Measurements from ENCODE around the gene ARL4C. TPM values are rescaled to one million over a fixed set of nuclear protein-coding genes. Genes with fewer than 3 reads are reported as not detected.

ARL4C gene
- total and polyA plus RNA-seq, 2 of the 8 experiments (the other 6 are each of a cell fraction or from before 2014, with no cell fraction given): 7.0 to 16.9 TPM

DNA sequence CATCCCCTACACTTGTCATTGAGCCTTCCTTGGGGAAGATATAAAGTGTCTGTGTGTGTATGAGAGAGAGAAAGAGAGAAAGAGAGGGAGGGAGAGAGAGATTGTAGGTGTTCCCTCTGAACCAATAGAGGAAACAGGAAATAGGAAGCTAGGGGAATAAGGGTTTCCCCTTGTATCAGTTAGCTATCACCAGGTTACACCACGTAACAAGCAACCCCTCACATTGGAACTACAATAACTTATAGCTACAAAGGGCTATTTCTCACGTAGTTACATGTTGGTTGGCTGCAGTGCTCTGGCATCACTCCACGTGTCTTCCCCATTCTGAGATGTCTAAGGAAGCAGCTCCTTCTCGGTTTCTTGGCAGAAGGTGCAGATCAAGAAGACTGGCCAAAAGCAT lies 41.0 kb upstream of the ARL4C start (continued):
- TF ChIP-seq, protein P1, sequence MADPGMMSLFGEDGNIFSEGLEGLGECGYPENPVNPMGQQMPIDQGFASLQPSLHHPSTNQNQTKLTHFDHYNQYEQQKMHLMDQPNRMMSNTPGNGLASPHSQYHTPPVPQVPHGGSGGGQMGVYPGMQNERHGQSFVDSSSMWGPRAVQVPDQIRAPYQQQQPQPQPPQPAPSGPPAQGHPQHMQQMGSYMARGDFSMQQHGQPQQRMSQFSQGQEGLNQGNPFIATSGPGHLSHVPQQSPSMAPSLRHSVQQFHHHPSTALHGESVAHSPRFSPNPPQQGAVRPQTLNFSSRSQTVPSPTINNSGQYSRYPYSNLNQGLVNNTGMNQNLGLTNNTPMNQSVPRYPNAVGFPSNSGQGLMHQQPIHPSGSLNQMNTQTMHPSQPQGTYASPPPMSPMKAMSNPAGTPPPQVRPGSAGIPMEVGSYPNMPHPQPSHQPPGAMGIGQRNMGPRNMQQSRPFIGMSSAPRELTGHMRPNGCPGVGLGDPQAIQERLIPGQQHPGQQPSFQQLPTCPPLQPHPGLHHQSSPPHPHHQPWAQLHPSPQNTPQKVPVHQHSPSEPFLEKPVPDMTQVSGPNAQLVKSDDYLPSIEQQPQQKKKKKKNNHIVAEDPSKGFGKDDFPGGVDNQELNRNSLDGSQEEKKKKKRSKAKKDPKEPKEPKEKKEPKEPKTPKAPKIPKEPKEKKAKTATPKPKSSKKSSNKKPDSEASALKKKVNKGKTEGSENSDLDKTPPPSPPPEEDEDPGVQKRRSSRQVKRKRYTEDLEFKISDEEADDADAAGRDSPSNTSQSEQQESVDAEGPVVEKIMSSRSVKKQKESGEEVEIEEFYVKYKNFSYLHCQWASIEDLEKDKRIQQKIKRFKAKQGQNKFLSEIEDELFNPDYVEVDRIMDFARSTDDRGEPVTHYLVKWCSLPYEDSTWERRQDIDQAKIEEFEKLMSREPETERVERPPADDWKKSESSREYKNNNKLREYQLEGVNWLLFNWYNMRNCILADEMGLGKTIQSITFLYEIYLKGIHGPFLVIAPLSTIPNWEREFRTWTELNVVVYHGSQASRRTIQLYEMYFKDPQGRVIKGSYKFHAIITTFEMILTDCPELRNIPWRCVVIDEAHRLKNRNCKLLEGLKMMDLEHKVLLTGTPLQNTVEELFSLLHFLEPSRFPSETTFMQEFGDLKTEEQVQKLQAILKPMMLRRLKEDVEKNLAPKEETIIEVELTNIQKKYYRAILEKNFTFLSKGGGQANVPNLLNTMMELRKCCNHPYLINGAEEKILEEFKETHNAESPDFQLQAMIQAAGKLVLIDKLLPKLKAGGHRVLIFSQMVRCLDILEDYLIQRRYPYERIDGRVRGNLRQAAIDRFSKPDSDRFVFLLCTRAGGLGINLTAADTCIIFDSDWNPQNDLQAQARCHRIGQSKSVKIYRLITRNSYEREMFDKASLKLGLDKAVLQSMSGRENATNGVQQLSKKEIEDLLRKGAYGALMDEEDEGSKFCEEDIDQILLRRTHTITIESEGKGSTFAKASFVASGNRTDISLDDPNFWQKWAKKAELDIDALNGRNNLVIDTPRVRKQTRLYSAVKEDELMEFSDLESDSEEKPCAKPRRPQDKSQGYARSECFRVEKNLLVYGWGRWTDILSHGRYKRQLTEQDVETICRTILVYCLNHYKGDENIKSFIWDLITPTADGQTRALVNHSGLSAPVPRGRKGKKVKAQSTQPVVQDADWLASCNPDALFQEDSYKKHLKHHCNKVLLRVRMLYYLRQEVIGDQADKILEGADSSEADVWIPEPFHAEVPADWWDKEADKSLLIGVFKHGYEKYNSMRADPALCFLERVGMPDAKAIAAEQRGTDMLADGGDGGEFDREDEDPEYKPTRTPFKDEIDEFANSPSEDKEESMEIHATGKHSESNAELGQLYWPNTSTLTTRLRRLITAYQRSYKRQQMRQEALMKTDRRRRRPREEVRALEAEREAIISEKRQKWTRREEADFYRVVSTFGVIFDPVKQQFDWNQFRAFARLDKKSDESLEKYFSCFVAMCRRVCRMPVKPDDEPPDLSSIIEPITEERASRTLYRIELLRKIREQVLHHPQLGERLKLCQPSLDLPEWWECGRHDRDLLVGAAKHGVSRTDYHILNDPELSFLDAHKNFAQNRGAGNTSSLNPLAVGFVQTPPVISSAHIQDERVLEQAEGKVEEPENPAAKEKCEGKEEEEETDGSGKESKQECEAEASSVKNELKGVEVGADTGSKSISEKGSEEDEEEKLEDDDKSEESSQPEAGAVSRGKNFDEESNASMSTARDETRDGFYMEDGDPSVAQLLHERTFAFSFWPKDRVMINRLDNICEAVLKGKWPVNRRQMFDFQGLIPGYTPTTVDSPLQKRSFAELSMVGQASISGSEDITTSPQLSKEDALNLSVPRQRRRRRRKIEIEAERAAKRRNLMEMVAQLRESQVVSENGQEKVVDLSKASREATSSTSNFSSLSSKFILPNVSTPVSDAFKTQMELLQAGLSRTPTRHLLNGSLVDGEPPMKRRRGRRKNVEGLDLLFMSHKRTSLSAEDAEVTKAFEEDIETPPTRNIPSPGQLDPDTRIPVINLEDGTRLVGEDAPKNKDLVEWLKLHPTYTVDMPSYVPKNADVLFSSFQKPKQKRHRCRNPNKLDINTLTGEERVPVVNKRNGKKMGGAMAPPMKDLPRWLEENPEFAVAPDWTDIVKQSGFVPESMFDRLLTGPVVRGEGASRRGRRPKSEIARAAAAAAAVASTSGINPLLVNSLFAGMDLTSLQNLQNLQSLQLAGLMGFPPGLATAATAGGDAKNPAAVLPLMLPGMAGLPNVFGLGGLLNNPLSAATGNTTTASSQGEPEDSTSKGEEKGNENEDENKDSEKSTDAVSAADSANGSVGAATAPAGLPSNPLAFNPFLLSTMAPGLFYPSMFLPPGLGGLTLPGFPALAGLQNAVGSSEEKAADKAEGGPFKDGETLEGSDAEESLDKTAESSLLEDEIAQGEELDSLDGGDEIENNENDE (IDR thresholded peaks at IDR 0.05; ENCODE audit: insufficient replicate concordance, low read length): no peak
- TF ChIP-seq GABPA (IDR thresholded peaks at IDR 0.05; ENCODE audit: borderline replicate concordance, insufficient read depth, low read length): no peak
